Islet of Langerhans (tissue), 1 donor: ENCODE data around the gene TAS2R10.
"Not testable (repeated sequence)": the region's sequence is repeated elsewhere in the genome, so short reads cannot be mapped to it uniquely, and the experiment has no call there.

Experiments
- FAIRE-seq: peaks from one replicate; lab custom pipeline; 2011; peaks lifted over from hg19 to GRCh38; lab: Jason Lieb, UNC

Gene TAS2R10, protein sequence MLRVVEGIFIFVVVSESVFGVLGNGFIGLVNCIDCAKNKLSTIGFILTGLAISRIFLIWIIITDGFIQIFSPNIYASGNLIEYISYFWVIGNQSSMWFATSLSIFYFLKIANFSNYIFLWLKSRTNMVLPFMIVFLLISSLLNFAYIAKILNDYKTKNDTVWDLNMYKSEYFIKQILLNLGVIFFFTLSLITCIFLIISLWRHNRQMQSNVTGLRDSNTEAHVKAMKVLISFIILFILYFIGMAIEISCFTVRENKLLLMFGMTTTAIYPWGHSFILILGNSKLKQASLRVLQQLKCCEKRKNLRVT

DNA sequence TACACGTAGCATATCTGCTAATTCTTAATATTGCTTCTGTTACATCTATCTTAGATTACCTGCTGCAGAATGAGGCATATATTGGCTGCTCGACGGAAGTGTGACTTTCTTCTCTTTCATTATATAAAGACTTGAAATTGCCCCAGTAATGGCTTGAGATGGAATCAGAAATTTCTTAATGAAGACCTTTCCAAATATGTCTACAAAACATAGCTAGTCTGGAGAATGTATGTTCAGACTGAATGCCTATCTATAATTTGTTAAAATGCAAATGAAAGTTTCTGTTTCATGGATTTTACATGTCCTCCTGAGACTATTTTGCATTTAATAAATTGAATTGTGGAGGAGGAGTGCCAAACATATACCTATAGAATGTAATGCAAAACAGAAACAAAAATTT, at the start of gene TAS2R10:
Gene TAS2R10, minus strand, starts transcription at position 101 of the 400 bp plus-strand sequence. Its CDS starts 89 bp downstream, at position 12.
- no peak for FAIRE-seq

DNA sequence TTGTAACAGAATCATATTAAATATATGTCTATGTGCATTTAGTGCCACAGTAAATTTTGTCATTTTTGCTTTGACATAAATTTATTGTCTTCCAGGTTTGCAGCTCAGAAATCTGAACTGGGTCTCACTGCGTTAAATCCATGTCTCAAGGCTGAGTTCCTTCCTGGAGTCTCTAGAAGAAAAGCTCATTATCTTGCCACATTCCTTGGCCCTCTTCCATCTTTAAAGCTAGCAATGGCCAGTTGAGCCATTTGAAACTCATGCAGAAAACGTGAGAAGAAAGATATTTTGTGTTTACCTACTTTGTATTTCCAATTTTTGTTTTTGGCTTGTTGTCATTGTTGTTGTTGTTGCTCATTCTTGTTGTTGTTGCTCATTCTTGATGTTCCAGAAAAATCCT, 47.2 kb upstream of the TAS2R10 start:
- no peak for FAIRE-seq

DNA sequence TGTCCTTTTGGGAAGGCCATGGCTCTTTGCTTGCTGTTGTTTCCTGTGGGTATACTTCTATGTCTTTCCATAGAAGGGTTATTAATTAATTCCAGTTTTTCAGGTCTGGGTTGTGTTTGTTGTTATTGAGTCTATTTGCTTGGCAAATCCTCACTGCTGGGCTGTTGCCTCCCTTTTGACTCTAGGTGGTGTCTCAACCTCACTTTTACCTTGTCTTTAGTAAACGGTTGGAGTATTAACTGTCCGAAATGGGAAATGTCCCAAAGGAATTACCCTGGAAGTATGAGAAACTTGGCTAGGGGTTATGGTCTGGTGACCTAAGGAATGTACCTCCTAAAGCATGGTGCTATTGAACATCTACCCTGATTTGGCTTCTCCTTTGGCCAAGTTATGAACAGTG, 41.2 kb upstream of the TAS2R10 start:
- FAIRE-seq: no peak

DNA sequence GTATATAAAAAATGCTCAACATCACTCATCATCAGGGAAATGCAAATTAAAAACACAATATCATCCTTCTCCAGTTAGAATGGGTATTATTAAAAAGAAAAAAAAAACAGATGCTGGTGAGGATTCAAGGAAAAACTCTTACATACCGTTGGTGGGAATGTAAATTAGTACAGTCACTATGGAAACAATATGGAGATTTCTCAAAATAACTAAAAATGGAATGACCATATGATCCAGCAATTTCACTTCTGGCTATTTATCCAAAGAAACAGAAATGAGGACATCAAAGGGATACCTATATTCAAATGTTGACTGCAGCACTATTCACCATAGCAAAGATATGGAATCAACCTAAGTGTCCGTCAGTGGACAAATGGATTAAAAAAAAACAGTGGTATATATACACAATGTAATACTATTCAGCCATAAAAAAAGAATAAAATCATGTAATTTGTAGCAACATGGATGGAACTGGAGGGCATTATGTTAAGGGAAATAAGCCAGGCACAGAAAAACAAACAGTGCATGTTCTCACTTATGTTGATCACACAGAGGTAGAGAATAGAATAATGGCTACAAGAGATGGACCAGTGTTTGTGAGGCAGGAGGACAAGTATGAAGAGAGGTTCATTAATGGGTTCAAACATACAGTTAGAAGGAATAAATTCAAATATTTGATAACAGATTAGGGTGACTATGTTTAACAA, 37.5 kb upstream of the TAS2R10 start:
- FAIRE-seq: no peak

DNA sequence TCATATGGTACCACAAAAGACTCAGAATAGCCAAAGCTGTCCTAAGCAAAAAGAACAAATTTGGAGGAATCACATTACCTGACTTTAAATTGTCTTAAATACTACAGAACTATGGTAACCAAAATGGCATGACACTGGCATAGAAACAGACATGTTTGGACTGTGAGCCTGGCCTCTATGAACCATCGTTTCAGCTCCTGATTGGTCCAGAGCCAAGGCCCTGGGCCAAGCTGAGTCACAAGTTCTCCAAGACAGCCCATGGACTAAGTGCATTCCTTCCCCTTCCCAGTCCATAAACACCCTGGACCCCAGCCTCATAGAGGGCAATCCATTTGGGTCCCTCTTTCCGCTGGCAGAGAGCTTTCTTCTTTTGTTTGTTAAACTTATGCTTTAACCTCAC, 35.2 kb upstream of the TAS2R10 start:
- no peak for FAIRE-seq

DNA sequence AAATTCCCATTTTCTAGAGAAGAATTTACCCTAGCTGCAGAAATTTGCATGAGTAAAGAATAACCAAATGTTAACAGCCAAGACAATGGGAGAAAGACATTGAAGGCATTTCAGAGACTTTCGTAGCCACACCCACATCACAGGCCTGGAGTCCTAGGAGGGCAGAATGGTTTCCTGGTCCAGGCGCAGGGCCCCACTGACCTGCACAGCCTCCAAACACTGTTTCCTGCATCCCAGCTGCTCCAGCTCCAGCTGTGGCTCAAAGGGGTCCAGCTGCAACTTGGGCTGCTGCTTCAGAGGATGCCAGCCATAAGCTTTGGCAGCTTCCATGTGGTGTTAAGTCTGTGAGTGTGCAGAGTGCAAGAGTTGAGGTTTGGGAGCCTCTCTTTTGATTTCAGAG, 29.6 kb upstream of the TAS2R10 start:
- FAIRE-seq: no peak

DNA sequence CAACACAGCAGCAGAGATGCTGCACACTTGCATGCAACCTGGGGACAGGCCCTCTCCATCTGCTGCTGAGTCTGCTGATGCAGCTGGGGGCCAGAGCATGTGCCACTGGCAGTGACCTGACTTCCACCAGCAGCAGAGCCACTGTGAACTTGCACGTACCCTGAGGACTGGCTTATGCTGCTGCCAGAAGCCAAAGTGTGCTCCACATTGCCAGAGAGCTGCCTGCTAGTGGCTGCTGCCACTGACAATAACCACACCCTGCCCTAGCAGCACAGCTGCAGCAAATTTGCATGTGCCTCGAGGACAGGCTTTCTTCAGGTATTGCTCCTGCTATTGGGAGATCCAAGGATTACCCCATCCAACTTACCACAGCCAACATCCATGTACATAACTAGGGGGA, 27.6 kb upstream of the TAS2R10 start:
- no peak for FAIRE-seq

DNA sequence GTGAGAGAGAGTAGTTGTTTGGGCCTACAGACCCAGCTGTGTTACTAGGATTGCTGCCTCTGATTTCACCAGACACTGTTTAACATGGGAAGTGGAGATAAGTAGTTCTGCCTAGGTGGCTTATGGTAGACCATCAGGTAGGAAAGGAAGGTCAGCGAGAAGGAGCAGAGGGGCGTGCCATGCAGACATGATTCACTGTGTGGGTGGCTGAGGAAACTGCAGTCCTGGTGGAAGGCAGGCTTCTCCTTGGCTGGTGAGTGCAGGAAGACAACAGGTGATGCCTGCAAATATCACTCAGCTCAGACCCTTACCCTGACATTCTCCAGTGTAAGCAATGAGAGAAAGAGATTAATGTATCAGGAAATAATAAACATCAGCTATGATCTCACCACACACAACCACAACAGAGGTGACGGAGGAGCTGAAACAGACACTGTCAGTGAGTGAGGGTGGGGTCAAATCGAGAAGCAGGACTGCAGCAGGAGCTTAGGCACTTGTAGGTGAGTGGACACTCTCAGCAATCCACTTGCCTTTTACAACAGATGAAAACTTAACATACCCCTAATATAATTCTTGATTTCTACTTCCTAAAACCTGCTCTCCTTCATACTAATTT, 25.2 kb upstream of the TAS2R10 start:
- no peak for FAIRE-seq

DNA sequence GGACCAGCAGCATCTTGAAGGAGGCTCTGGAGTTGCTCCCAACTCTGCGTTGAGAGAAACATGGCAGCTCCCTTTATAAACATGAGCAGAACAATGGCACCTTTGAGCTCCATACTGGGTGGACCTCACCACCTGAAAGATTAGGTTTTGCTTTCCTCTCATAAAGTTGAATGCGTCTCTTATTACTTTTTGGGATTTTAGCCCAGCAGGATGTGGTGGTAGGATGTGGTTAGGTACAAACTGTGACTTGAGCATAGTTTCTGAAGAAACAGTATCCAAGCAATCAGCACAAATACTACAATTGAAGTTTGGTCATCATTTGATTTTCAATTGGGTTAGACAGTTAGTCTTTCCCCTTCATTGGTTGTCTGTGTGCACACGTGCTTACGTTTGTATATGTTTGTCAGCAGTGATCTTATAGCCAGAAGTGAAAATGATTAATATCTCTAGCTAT, 23.3 kb upstream of the TAS2R10 start, which contains the start of gene PRR4:
Gene PRR4, minus strand, starts transcription at position 51 of the 454 bp plus-strand sequence. Its CDS starts 38 bp downstream, at position 13.
- no peak for FAIRE-seq

DNA sequence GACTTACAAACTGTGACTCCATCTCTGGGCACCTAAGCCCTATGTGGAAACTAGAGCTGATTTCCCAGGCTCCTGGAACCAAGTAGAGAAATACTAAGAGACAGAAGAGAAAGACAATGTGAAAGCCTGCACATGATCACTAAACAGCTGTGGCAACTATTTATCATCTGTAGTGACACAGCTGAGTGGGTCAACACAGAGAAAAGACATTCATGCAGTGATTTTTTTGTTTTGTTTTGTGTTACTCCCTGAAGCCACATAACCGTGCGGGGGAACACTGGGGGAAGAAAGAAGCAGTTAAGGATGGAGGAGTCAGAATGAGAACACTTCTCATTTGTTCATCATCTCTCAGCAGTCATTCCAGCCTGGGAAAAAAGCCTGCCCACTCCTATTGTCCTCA, 21.6 kb upstream of the TAS2R10 start:
- no peak for FAIRE-seq

DNA sequence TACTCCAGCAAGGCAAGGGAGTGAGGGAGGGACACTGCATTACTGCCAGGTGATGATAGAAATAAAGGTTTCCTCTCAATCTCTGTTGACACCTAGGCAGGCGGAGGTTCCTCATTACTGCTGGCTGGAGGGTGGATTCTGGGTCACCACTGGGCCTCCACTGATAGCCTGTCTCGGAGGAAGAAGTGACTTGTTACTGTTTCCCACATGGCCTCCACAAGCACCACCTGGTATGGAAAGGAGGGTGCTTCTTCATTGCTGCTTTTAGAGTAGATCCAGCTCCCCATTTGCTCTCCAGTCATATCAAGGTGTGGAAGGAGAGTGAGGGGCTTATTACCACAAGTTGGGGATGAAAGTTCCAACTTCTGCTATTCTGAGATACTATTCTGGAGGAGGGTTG, 16.7 kb upstream of the TAS2R10 start:
- FAIRE-seq: no peak

DNA sequence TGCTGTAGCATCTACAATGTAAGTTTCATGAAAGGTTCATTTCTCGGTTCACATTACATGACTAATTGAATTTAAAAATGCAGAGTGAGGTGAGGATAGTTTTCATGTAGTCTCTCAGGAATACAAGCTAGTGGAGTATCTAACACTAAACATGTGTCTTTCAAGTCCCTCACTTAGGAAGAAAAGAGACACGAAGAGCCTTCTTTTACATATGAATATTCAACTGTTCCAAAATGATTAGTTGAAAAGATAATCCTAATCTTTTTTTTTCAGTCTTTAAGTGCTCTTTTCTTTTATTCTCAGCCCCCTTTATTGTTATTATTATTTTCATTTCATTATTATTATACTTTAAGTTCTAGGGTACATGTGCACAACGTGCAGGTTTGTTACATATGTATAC, 12.3 kb upstream of the TAS2R10 start:
- FAIRE-seq: no peak

DNA sequence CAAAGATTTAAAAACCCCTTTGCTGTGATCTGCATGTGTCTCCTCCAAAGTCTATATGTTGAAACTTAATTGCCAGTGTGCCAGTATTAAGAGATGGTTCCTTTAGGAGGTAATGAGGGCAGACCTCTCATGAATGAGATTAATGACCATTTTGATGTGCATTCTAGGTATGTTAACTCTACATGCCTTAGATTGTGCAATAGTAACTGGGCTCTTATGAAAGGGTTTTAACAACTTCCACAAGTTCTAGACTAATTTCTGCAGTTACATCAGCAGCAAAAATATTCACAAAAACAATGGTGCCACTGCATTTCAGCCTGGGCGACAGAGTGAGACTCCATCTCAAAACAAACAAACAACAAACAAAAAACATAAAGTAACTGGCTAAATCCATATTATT, 3.8 kb upstream of the TAS2R10 start:
- FAIRE-seq: no peak

DNA sequence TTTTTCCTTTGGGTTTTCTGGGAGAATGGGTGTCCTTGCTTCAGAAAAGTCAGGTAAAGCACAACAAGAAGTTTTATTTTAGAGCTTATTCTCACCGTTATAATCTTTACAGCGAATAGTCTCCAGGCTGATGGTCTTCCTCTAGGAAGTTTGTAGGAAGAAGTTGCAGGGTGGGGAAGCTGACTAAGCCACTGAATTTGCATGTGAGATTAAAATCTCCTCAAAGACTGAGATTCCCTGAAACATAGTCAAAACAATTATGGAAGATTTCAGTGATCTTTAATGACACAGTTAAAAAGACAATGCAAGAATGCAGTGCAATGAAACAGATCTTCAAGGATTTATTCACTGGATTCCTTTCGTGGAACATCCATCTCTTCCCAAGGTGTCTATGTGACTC, 1.2 kb downstream of the TAS2R10 start:
- FAIRE-seq: no peak

DNA sequence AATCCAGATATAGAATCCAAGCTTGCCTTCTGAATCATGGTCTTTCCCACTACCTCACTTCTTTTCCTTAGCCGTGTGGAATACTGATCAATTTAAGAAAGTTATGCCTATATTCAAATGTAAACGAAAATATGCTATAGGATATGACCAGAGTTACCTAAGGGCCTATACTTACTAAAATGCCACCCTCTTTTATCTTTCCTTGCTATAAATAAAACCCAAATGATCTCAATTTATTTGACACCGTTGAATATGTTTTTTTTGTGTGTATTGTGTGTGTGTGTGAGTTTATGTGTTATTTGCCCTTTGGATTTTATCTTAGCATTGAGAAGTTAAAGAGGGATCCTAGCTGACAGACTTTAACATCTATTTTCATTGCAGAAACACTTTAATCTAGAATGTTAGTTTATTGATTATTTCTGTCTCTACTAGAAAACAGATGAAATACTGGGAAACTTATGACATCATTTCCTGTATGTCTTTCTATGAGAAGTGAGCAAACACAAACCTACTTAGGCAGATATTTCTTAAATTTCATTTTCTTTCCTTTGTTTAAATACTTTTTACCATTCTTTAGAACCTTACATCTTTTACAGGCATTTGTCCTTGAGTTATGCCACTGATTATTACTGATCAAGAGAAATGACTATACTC, 14.1 kb downstream of the TAS2R10 start:
- peak; percentile 17 for FAIRE-seq

DNA sequence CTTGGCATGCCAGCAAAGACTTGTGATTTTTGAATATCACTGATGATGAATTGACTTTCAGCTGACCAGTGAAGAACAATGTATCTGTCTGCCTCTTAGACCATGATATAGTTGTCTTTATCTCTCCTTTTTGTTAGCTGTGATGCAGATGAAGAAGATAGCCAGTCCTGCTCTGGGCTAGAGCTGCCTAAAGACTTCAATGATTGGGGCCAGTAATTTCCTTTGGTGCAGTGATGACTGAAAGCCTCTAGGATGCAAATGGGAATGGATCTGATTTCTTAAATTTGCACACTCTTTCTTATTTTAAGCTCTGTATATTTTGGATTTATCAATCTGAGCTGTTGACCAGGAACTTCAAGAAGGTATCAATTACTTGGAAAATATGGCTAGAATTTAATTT, 16.1 kb downstream of the TAS2R10 start, which contains the start of gene TAS2R9:
Gene TAS2R9, minus strand, starts transcription at position 101 of the 400 bp plus-strand sequence. Its CDS starts 93 bp downstream, at position 8.
- no peak for FAIRE-seq

DNA sequence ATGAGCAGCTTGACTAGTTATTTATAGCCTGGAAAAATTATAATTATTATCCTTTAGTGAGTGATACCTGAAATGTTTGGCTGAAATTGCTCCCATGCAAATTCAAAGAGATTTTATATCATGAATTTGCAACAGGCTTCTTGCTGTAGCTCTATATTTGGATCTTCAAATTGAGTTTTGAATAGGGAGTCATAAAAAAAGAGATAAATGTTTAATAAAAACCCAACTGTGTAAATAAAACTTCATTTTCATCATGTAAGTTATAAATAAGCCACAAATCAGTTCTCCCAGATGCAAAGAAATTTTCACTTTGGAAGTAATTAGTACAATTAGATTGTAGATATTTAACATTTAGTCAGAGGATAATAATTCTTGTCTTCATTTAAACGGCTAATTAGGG, 19.0 kb downstream of the TAS2R10 start, which contains the start of gene TAS2R8:
Gene TAS2R8, minus strand, starts transcription at position 101 of the 400 bp plus-strand sequence. CDS start 306 bp downstream, outside the sequence.
- FAIRE-seq: no peak

DNA sequence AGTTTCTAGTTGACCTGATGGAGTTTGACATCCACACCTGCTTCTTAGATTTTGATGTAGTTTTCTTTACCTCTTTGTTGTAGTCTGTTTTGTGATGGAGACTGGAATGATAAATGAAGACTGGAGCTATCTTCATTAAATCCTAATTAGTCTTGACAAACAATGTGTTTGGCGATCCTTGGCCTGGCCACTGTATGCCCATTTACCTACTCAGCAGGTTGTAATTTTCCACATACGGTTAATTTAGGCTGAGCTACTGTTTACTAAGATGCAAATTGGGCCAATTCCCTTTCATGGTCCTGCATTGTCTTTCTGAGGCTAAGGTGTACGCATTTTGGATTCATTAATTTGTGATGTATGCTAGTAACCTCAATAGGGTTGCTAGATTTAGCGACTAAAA, 23.6 kb downstream of the TAS2R10 start, which contains the start of gene TAS2R7:
Gene TAS2R7, minus strand, starts transcription at position 41 of the 400 bp plus-strand sequence. CDS start 57 bp downstream, outside the sequence.
- no peak for FAIRE-seq

DNA sequence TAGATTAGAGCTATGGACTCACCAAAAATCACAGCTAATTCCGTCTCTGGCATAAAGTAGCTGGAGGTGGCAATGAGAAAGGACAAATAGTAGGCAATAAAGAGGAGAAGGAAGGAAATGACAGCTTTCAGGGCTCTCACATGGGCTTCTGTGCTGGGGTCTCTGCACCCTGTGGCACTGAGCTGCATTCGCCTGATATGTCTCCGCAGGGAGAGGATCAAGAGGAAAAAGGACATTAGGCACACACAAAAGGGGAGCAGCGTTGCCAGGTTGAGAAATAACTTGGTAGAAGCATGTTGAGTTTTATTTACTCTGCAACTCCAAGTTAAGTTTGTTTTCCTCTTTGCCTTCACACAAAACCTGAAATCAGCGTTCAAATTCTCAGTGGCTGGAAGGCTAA, 24.4 kb downstream of the TAS2R10 start:
- no peak for FAIRE-seq

DNA sequence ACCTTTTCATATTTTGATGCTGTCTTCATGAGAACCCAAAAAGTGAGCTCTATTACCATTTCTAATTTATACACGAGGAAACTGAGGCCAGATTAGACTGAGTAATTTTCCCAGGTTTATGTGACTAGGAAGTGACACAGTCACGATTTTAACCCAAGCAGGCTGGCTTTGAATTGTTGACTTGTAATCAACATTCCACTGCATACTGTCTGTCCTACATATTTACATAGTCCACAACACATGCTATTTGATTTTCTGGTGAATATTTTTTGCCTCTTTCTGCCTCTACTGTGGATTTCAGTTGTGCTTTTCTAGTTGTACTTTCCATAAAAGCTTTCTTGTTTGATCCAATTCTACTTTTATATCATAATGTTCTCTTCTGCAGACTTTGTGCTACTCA, 31.9 kb downstream of the TAS2R10 start:
- no peak for FAIRE-seq

DNA sequence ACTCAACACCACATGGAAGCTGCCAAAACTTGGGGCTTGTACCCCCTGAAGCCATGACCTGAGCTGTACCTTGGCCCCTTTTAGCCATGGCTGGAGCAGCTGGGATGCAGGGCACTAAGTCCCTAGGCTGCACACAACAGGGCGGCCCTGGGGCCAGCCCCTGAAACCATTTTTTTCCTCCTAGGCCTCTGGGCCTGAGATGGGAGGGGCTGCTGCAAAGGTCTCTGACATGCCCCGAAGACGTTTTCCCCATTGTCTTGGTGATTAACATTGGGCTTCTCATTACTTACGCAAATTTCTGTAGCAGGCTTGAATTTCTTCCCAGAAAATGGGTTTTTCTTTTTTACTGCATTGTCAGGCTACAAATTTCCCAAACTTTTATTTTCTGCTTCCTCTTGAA, 34.4 kb downstream of the TAS2R10 start:
- FAIRE-seq: not testable (repeated sequence)

DNA sequence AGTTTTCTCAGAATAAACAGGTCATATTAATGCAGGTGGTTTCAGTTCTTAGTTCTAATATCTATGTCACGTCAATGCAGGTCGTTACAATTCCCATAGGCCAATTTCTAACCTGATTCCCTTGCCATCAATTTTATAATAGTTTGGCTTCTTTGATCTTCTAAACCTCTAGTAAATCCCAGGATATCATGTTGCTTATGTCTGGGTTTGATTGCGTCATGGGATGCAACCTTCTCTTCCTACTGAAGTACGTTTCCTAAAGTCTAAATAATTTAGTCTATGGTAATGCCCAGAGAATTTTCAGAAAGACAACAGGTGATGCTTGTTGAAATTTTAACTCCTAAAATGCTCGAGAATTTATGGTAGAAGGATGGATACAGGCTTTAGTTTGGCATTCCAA, 42.9 kb downstream of the TAS2R10 start:
- no peak for FAIRE-seq
